ENCODE data around the gene GRK4. TPM values are rescaled to one million over a fixed set of nuclear protein-coding genes. Genes with fewer than 3 reads are reported as not detected.
A peak's percentile ranks its signal among the peaks of the same experiment; 100 is the strongest.
"Not testable (repeated sequence)": the region's sequence is repeated elsewhere in the genome, so short reads cannot be mapped to it uniquely, and the experiment has no call there.

GRK4 gene
- total RNA-seq, result 4.7 and 5.7 TPM in 2 replicates

- DNase-seq (ENCODE audit: low read depth), result peak; percentile 92
These were observed at the start of gene GRK4, which contains the start of gene NOP14 for GRCh38 chr4:2963175-2963965. GRK4 (plus strand) TSS chr4:2963571; CDS start chr4:2964071, 500 bp downstream. NOP14 (minus strand) TSS chr4:2963406; CDS start chr4:2963319, 87 bp downstream.

- no peak for DNase-seq (ENCODE audit: low read depth)
These were observed 48.9 kb upstream of the GRK4 start for GRCh38 chr4:2914256-2915126.

- DNase-seq (ENCODE audit: low read depth), result no peak
These were observed 47.6 kb upstream of the GRK4 start for GRCh38 chr4:2915789-2916188.

GRCh38 chr4:2916696-2917095 lies 46.7 kb upstream of the GRK4 start:
- not testable (repeated sequence) for DNase-seq (ENCODE audit: low read depth)

GRCh38 chr4:2918300-2918699 lies 45.1 kb upstream of the GRK4 start:
- DNase-seq (ENCODE audit: low read depth), result not testable (repeated sequence)

GRCh38 chr4:2918714-2919113 lies 44.7 kb upstream of the GRK4 start:
- not testable (repeated sequence) for DNase-seq (ENCODE audit: low read depth)

- peak; percentile 29 for DNase-seq (ENCODE audit: low read depth)
These were observed 40.8 kb upstream of the GRK4 start for GRCh38 chr4:2922453-2923101.

GRCh38 chr4:2923141-2923551 lies 40.2 kb upstream of the GRK4 start:
- peak; percentile 54 for DNase-seq (ENCODE audit: low read depth)

GRCh38 chr4:2923668-2924173 lies 39.6 kb upstream of the GRK4 start:
- DNase-seq (ENCODE audit: low read depth), result no peak

GRCh38 chr4:2924286-2924685 lies 39.1 kb upstream of the GRK4 start:
- no peak for DNase-seq (ENCODE audit: low read depth)

- DNase-seq (ENCODE audit: low read depth), result peak; percentile 30
These were observed 38.5 kb upstream of the GRK4 start for GRCh38 chr4:2924765-2925301.

- DNase-seq (ENCODE audit: low read depth), result no peak
These were observed 37.9 kb upstream of the GRK4 start for GRCh38 chr4:2925496-2925895.

GRCh38 chr4:2925931-2926860 lies 37.2 kb upstream of the GRK4 start:
- DNase-seq (ENCODE audit: low read depth), result no peak

GRCh38 chr4:2927016-2927695 lies 36.2 kb upstream of the GRK4 start:
- no peak for DNase-seq (ENCODE audit: low read depth)

- DNase-seq (ENCODE audit: low read depth), result no peak
These were observed 35.7 kb upstream of the GRK4 start for GRCh38 chr4:2927696-2928075.

GRCh38 chr4:2928242-2929176 lies 34.9 kb upstream of the GRK4 start:
- DNase-seq (ENCODE audit: low read depth), result no peak

- no peak for DNase-seq (ENCODE audit: low read depth)
These were observed 33.9 kb upstream of the GRK4 start for GRCh38 chr4:2929469-2929868.

GRCh38 chr4:2930135-2930757 lies 33.1 kb upstream of the GRK4 start:
- no peak for DNase-seq (ENCODE audit: low read depth)
